OCI-LY7 (cell line): ENCODE data around the gene RPL22. TPM values are rescaled to one million over a fixed set of nuclear protein-coding genes. Genes with fewer than 3 reads are reported as not detected.

ENCODE experiments used
- BruUV-seq: library from RNA; stranded (reverse); fragments of 400-500 nt; replicated peaks from 2 replicates; lab custom pipeline; 2021; lab: Mats Ljungman, UMichigan
- CTCF ChIA-PET: fragments of 300-600 bp; sonication (Branson Sonifier 250); formaldehyde crosslinking; loops from one replicate; lab custom pipeline; 2022; ENCODE audit warnings: antibody characterized with exemption; ENCODE audit not compliant: unreplicated experiment; lab: Charles Lee
- POLR2A ChIA-PET: fragments of 300-600 bp; sonication (Branson Sonifier 250); formaldehyde crosslinking; loops from one replicate; lab custom pipeline; 2022; ENCODE audit warnings: antibody characterized with exemption; lab: Charles Lee
- DNase-seq: peaks from one replicate; pipeline ENCODE4 v3.0.0-alpha.2; 2015; ENCODE audit warnings: low spot score
- H2AFZ ChIP-seq: fragments of 200-600 bp; sonication (generic), shearing (Covaris generic); 2 replicates; pipeline ENCODE4 v1.6.1; 2014; ENCODE audit warnings: mild to moderate bottlenecking, antibody characterized with exemption, low read length, moderate library complexity
- H3K27ac ChIP-seq: fragments of 200-600 bp; sonication (generic); 2 replicates; pipeline ENCODE4 v1.5.1; 2014; ENCODE audit warnings: mixed run types, low read depth, mild to moderate bottlenecking, moderate library complexity, low read length, inconsistent platforms; ENCODE audit not compliant: poor library complexity, severe bottlenecking
- H3K36me3 ChIP-seq: fragments of 200-600 bp; sonication (generic); 2 replicates; pipeline ENCODE4 v1.6.1; 2014; ENCODE audit warnings: mild to moderate bottlenecking, antibody characterized with exemption, low read length, moderate library complexity, mixed read lengths; ENCODE audit not compliant: insufficient read depth
- H3K4me1 ChIP-seq: fragments of 200-600 bp; sonication (generic); 2 replicates; pipeline ENCODE4 v1.5.1; 2014; ENCODE audit warnings: mild to moderate bottlenecking, low read length; ENCODE audit not compliant: insufficient read depth, poor library complexity, severe bottlenecking
- H3K4me2 ChIP-seq: fragments of 200-600 bp; sonication (generic); 2 replicates; pipeline ENCODE4 v1.6.1; 2014; ENCODE audit warnings: mild to moderate bottlenecking, low read length
- H3K4me3 ChIP-seq: fragments of 200-600 bp; sonication (generic); 2 replicates; pipeline ENCODE4 v1.5.1; 2014; ENCODE audit warnings: mild to moderate bottlenecking, low read depth, low read length; ENCODE audit not compliant: poor library complexity, severe bottlenecking
- H3K79me2 ChIP-seq: fragments of 200-600 bp; sonication (generic); 2 replicates; pipeline ENCODE4 v1.6.1; 2016; ENCODE audit warnings: low read depth, mild to moderate bottlenecking, low read length, moderate library complexity, mixed read lengths; ENCODE audit not compliant: insufficient read depth
- H3K9me2 ChIP-seq: fragments of 200-600 bp; sonication (generic); 2 replicates; pipeline ENCODE4 v1.6.1; 2016; ENCODE audit warnings: mild to moderate bottlenecking, low read length, mixed read lengths; ENCODE audit not compliant: insufficient read depth
- H3K9me3 ChIP-seq: fragments of 200-600 bp; sonication (generic); 2 replicates; pipeline ENCODE4 v1.6.1; 2014; ENCODE audit warnings: mild to moderate bottlenecking, mixed run types, low read length, mixed read lengths
- H4K20me1 ChIP-seq: fragments of 200-600 bp; sonication (generic); 2 replicates; pipeline ENCODE4 v1.6.1; 2014; ENCODE audit warnings: mild to moderate bottlenecking, antibody characterized with exemption, low read length, moderate library complexity, mixed read lengths; ENCODE audit not compliant: insufficient read depth
- CTCF ChIP-seq: fragments of 200-600 bp; sonication (generic); conservative IDR thresholded peaks from 2 replicates; pipeline ENCODE4 v1.5.1; 2014; ENCODE audit warnings: mild to moderate bottlenecking, antibody characterized with exemption, low read length, moderate library complexity, mixed read lengths
- EZH2phosphoT487 ChIP-seq: fragments of 200-600 bp; sonication (generic); IDR thresholded peaks from 2 replicates; pipeline ENCODE4 v1.6.1; 2018; ENCODE audit warnings: low read depth, borderline replicate concordance, mild to moderate bottlenecking, mixed run types, antibody characterized with exemption, low read length, moderate library complexity, mixed read lengths
- intact Hi-C: fragments of 100-400 bp; cut with micrococcal nuclease; formaldehyde crosslinking; loops from one replicate; pipeline ENCODE4 v1.10.0; 2022; ENCODE audit not compliant: unreplicated experiment
- total RNA-seq, 2 experiments: library from RNA; depleted of rRNA in 1 of 2; stranded (reverse); fragments of >200 nt in 1 of 2; shearing (Covaris generic) in 1 of 2; gene quantifications; 2 replicates each; pipeline ENCODE4 v1.2.3, GENCODE V29; 2014 to 2022

RPL22 gene
- total RNA-seq, 2 experiments from 2014 or later: 249 to 589 TPM

- Histone ChIP-seq H4K20me1 (0 out of 2 replicates have a peak, but pooled peaks cover 6% of the 10 kb centered on the region), H3K4me1 (no peaks in the 10 kb centered on the region), H3K27ac (no peak overlapping the region), H3K4me2 (no peak overlapping the region), H3K9me2 (no peaks in the 10 kb centered on the region), H3K79me2 (no peaks in the 10 kb centered on the region), H3K4me3 (no peak overlapping the region), H2AFZ (no peak overlapping the region), H3K36me3 (peaks cover 96% of the 10 kb centered on the region), H3K9me3 (no peaks in the 10 kb centered on the region)
- POLR2A ChIA-PET: interaction anchor here (0.6 kb wide), 1 partner anchor 318 kb away, joined by 3 read pairs; no protein-coding TSS in a partner anchor
- TF ChIP-seq EZH2phosphoT487 (no peak), CTCF (no peak)
- CTCF ChIA-PET: no interaction called here
- intact Hi-C loops: no loop called here
- no peak for DNase-seq
- no TSS peak for BruUV-seq
Measured at GRCh38 chr1:6224718-6225117, 25.3 kb upstream of the RPL22 start.

DNA sequence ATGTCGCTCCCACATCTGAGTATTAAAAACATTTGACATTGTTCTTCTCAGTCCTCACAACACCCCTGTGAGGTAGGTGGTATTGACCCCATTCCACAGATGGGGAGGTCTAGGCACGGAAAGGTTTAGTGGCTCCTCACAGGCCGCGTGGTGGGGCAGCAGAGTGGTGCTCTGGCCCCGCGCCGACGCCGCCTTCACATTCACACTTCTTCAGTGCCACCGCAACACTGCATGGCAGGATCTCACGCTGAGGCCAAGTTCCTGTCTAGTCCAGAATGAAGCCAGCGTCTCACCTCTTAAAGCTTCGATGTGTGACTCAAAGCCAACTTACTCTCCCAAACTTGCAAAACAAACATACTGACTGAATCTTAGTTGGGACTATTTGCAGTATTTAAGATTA lies 24.2 kb upstream of the RPL22 start:
- H3K9me3 ChIP-seq: no peaks in the 10 kb centered on the region
- intact Hi-C loops: no loop called here
- H3K9me2 ChIP-seq: no peaks in the 10 kb centered on the region
- H3K4me2 ChIP-seq: no peak overlapping the region
- no peaks in the 10 kb centered on the region for H3K4me1 ChIP-seq
- no peak for TF ChIP-seq EZH2phosphoT487
- no peak for TF ChIP-seq CTCF
- BruUV-seq: TSS peak; percentile 68
- no peaks in the 10 kb centered on the region for H3K79me2 ChIP-seq
- H4K20me1 ChIP-seq: 0 out of 2 replicates have a peak, but pooled peaks cover 6% of the 10 kb centered on the region
- no peak overlapping the region for H3K27ac ChIP-seq
- no peak for DNase-seq
- H3K36me3 ChIP-seq: peaks cover 86% of the 10 kb centered on the region
- ChIA-PET POLR2A (interaction anchor here (0.6 kb wide), 1 partner anchor 109 kb away, joined by 4 read pairs; no protein-coding TSS in a partner anchor), CTCF (no interaction called here)
- H3K4me3 ChIP-seq: no peak overlapping the region
- no peak overlapping the region for H2AFZ ChIP-seq

DNA sequence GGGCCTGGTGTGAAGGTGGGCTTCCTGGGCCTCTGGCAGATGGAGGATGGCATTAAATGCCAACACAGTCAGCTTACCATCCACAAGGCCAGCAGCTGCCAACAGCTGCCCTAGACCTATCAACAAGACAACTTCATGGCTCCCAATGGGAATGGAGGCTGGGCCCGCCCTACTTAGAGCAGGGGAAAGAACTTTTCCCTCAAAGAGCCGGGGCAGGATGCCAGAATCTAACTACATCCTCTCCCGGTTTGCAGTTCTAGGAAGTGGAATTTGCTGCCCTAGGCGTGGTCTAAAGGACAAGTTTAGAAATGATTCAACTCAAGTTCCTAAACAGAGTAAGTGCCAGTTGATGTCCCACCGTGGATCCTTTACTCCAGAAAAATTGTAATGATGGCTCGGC lies 23.2 kb upstream of the RPL22 start:
- no peak for DNase-seq
- CTCF ChIA-PET: no interaction called here
- H3K4me3 ChIP-seq: no peak overlapping the region
- intact Hi-C loops: no loop called here
- H2AFZ ChIP-seq: no peak overlapping the region
- no peak overlapping the region for H3K27ac ChIP-seq
- no peaks in the 10 kb centered on the region for H3K9me3 ChIP-seq
- BruUV-seq: no TSS peak
- POLR2A ChIA-PET: no interaction called here
- no peaks in the 10 kb centered on the region for H3K9me2 ChIP-seq
- no peaks in the 10 kb centered on the region for H3K4me1 ChIP-seq
- H3K79me2 ChIP-seq: no peaks in the 10 kb centered on the region
- 0 out of 2 replicates have a peak, but pooled peaks cover 6% of the 10 kb centered on the region for H4K20me1 ChIP-seq
- H3K4me2 ChIP-seq: no peak overlapping the region
- peaks cover 76% of the 10 kb centered on the region for H3K36me3 ChIP-seq
- TF ChIP-seq CTCF (no peak), EZH2phosphoT487 (no peak)
